HepG2 (cell line): ENCODE results near the gene PLIN5. TPM values are rescaled to one million over a fixed set of nuclear protein-coding genes. Genes with fewer than 3 reads are reported as not detected.

Source experiments
- ATAC-seq: fragments of 200-7000 bp; cut with Tn5 transposase; 3 replicates; pipeline ENCODE4 v1.9.1; 2020; ENCODE audit warnings: mild to moderate bottlenecking, moderate library complexity
- BruUV-seq: library from RNA; stranded (reverse); fragments of 400-500 nt; replicated peaks from 2 replicates; lab custom pipeline; 2021; lab: Mats Ljungman, UMichigan
- CTCF ChIA-PET: fragments of 300-600 bp; formaldehyde crosslinking; extraction: SDS; loops from one replicate; lab custom pipeline; 2021; ENCODE audit warnings: low total read pairs, inconsistent platforms, low intra/inter-chr PET ratio; lab: Yijun Ruan, JAX
- POLR2A ChIA-PET: fragments of 350-600 bp; sonication (Branson Sonifier 250); formaldehyde crosslinking; loops from one replicate; lab custom pipeline; 2020; ENCODE audit warnings: antibody characterized with exemption, inconsistent platforms; lab: Yijun Ruan, JAX
- DNase-seq: peaks from one replicate; pipeline ENCODE4 v3.0.0-alpha.2; 2015; ENCODE audit warnings: low spot score
- FAIRE-seq: peaks from 3 replicates; lab custom pipeline; 2011; peaks lifted over from hg19 to GRCh38; lab: Jason Lieb, UNC
- H2AFZ ChIP-seq: one replicate; pipeline ENCODE4 v1.6.1; 2011; ENCODE audit warnings: low read length, inconsistent platforms
- H3K27ac ChIP-seq: fragments of 300-600 bp; 3 replicates; pipeline ENCODE4 v1.8.0; 2011; ENCODE audit warnings: mixed run types, mild to moderate bottlenecking, mixed read lengths, low read length, inconsistent platforms; ENCODE audit not compliant: insufficient read depth; ENCODE audit errors: extremely low read length
- H3K27me3 ChIP-seq, 2 experiments: fragments of 200-600 bp in 1 of 2; 2 replicates in 1 of 2; 3 replicates in 1 of 2; pipeline versions ENCODE4 v1.6.0 to v1.8.0; 2011; ENCODE audit warnings: low read length in 2 of 2, mild to moderate bottlenecking in 2 of 2, moderate library complexity in 2 of 2, inconsistent platforms in 1 of 2; ENCODE audit not compliant: insufficient read depth in 2 of 2, control insufficient read depth in 1 of 2
- H3K36me3 ChIP-seq, 2 experiments: fragments of 200-600 bp in 1 of 2; replicated peaks in 1 of 2; 2 replicates in 1 of 2; 3 replicates in 1 of 2; pipeline versions ENCODE4 v1.5.1 to v1.8.0; 2011; ENCODE audit warnings: low read length in 2 of 2, inconsistent platforms in 1 of 2; ENCODE audit not compliant: insufficient read depth in 2 of 2, control insufficient read depth in 1 of 2
- H3K4me1 ChIP-seq: 2 replicates; pipeline ENCODE4 v1.5.1; 2012; ENCODE audit warnings: low read length, inconsistent platforms; ENCODE audit not compliant: insufficient read depth
- H3K4me2 ChIP-seq: 2 replicates; pipeline ENCODE4 v1.6.0; 2011; ENCODE audit warnings: low read depth, low read length, inconsistent platforms
- H3K4me3 ChIP-seq, 3 experiments: fragments of 200-600 bp in 1 of 3; sonication (generic), shearing (Covaris generic) in 1 of 3; replicated peaks in 1 of 3; 2 replicates each; pipeline ENCODE4 v1.5.1; 2011 to 2016; ENCODE audit warnings: low read length in 3 of 3, inconsistent platforms in 2 of 3, low read depth in 2 of 3, mild to moderate bottlenecking in 2 of 3, control low read depth in 1 of 3, mixed read lengths in 1 of 3; ENCODE audit not compliant: insufficient read depth in 1 of 3
- H3K79me2 ChIP-seq: one replicate; pipeline ENCODE4 v1.6.1; 2011; ENCODE audit warnings: low read length, inconsistent platforms; ENCODE audit not compliant: insufficient read depth
- H3K9ac ChIP-seq: 2 replicates; pipeline ENCODE4 v1.6.0; 2011; ENCODE audit warnings: mild to moderate bottlenecking, low read depth, low read length, inconsistent platforms; ENCODE audit not compliant: insufficient read depth
- H3K9me3 ChIP-seq: 2 replicates; pipeline ENCODE4 v1.5.1; 2012; ENCODE audit warnings: mild to moderate bottlenecking, low read length
- H4K20me1 ChIP-seq: 2 replicates; pipeline ENCODE4 v1.6.0; 2011; ENCODE audit warnings: inconsistent platforms, mild to moderate bottlenecking, low read length, moderate library complexity; ENCODE audit not compliant: insufficient read depth
- ARNTL ChIP-seq: sonication (generic); formaldehyde crosslinking; IDR thresholded peaks from 2 replicates; pipeline ENCODE4 v1.4.0; 2020; ENCODE audit warnings: mild to moderate bottlenecking, missing genetic modification reagents
- ATF1 ChIP-seq: IDR thresholded peaks from 2 replicates; pipeline ENCODE4 v1.6.1; 2016; ENCODE audit warnings: mild to moderate bottlenecking, control low read depth
- BORCS8-MEF2B ChIP-seq: sonication (generic); formaldehyde crosslinking; IDR thresholded peaks from 2 replicates; pipeline ENCODE4 v1.8.0; 2022; ENCODE audit warnings: mild to moderate bottlenecking, missing genetic modification reagents
- FOXC1 ChIP-seq: sonication (generic); formaldehyde crosslinking; IDR thresholded peaks from 2 replicates; pipeline ENCODE4 v1.8.0; 2022; ENCODE audit warnings: mild to moderate bottlenecking, missing genetic modification reagents, borderline replicate concordance
- HNRNPLL ChIP-seq: fragments of 200-400 bp; formaldehyde crosslinking; IDR thresholded peaks from 2 replicates; pipeline ENCODE4 v1.6.1; 2017; ENCODE audit warnings: mild to moderate bottlenecking, low read depth, low read length; ENCODE audit not compliant: poor library complexity, severe bottlenecking
- HOXA3 ChIP-seq: sonication (generic); formaldehyde crosslinking; IDR thresholded peaks from 2 replicates; pipeline ENCODE4 v1.5.0; 2020; ENCODE audit warnings: missing genetic modification reagents
- JUND ChIP-seq: sonication (generic); formaldehyde crosslinking; IDR thresholded peaks from 2 replicates; pipeline ENCODE4 v1.8.0; 2022; ENCODE audit warnings: mild to moderate bottlenecking, missing genetic modification reagents
- KAT8 ChIP-seq: IDR thresholded peaks from 2 replicates; pipeline ENCODE4 v1.6.1; 2016; ENCODE audit warnings: missing genetic modification reagents, missing compliant biosample characterization
- MXD4 ChIP-seq: IDR thresholded peaks from 2 replicates; pipeline ENCODE4 v1.6.1; 2016; ENCODE audit warnings: mild to moderate bottlenecking, missing biosample characterization, missing genetic modification reagents
- SNAI1 ChIP-seq: sonication (generic); formaldehyde crosslinking; IDR thresholded peaks from 2 replicates; pipeline ENCODE4 v1.5.0; 2020; ENCODE audit warnings: mild to moderate bottlenecking, missing genetic modification reagents, borderline replicate concordance
- ZBTB42 ChIP-seq: sonication (generic); formaldehyde crosslinking; IDR thresholded peaks from 2 replicates; pipeline ENCODE4 v1.5.0; 2020; ENCODE audit warnings: mild to moderate bottlenecking, missing genetic modification reagents
- ZFX ChIP-seq: sonication (generic); formaldehyde crosslinking; IDR thresholded peaks from 2 replicates; pipeline ENCODE4 v1.4.0; 2020; ENCODE audit warnings: mild to moderate bottlenecking, low read depth, missing genetic modification reagents, moderate library complexity
- ZMYM2 ChIP-seq: sonication (generic); formaldehyde crosslinking; IDR thresholded peaks from 2 replicates; pipeline ENCODE4 v1.8.0; 2022; ENCODE audit warnings: mild to moderate bottlenecking, missing genetic modification reagents
- ZNF30 ChIP-seq: sonication (generic); formaldehyde crosslinking; IDR thresholded peaks from 2 replicates; pipeline ENCODE4 v1.5.0; 2020; ENCODE audit warnings: mild to moderate bottlenecking, missing genetic modification reagents
- ZNF329 ChIP-seq: sonication (generic); formaldehyde crosslinking; IDR thresholded peaks from 2 replicates; pipeline ENCODE4 v1.9.0; 2021; ENCODE audit warnings: low read depth, mild to moderate bottlenecking, missing genetic modification reagents
- ZNF547 ChIP-seq: sonication (generic); formaldehyde crosslinking; IDR thresholded peaks from 2 replicates; pipeline ENCODE4 v1.5.1; 2020; ENCODE audit warnings: mild to moderate bottlenecking, missing genetic modification reagents
- ZNF713 ChIP-seq: sonication (generic); formaldehyde crosslinking; IDR thresholded peaks from 2 replicates; pipeline ENCODE4 v1.4.0; 2020; ENCODE audit warnings: mild to moderate bottlenecking, missing genetic modification reagents
- ZNF747 ChIP-seq: sonication (generic); formaldehyde crosslinking; IDR thresholded peaks from 2 replicates; pipeline ENCODE4 v1.8.1; 2023; ENCODE audit warnings: missing genetic modification reagents, mild to moderate bottlenecking, borderline replicate concordance
- ZNF772 ChIP-seq: sonication (generic); formaldehyde crosslinking; IDR thresholded peaks from 2 replicates; pipeline ENCODE4 v1.5.0; 2020; ENCODE audit warnings: mild to moderate bottlenecking, missing genetic modification reagents
- WGBS: methylation state at CpG from one replicate; pipeline ENCODE4 v1.1.6; 2017; ENCODE audit warnings: low lambda C conversion rate; 5-methylcytosine and 5-hydroxymethylcytosine counted together
- in situ Hi-C: cut with HindIII; loops from 2 replicates; pipeline ENCODE4 v1.10.0; 2017; ENCODE audit warnings: low pct_unique_long_range_greater_than_20kb; ENCODE audit not compliant: extremely low pct_ligation_motif_present
- intact Hi-C: fragments of 100-400 bp; cut with micrococcal nuclease; formaldehyde crosslinking; loops from one replicate; pipeline ENCODE4 v1.10.0; 2022; ENCODE audit not compliant: unreplicated experiment
- polyA plus RNA-seq, 8 experiments: library from polyadenylated mRNA; depleted of rRNA in 3 of 8; stranded (reverse) in 7 of 8; unstranded in 1 of 8; fragments of >200 nt; fragmentation: Illumina TruSeq in 4 of 8; extraction: Trizol in 4 of 8; gene quantifications; 2 replicates each; pipeline versions ENCODE4 v1.2.1 to v1.2.3, GENCODE V29; 2011 to 2016; ENCODE audit warnings: low read depth in 4 of 8, missing spikeins in 1 of 8, mixed read lengths in 1 of 8; ENCODE audit not compliant: insufficient read depth in 1 of 8
- total RNA-seq, 5 experiments: library from RNA; depleted of rRNA; stranded (reverse); fragments of >200 nt; fragmentation: Illumina TruSeq; extraction: Trizol; gene quantifications; 2 replicates each; pipeline ENCODE4 v1.2.3, GENCODE V29; 2016; ENCODE audit warnings: low read depth in 1 of 5
- TF ChIP-seq, protein P1 (sequence below): sonication (generic); formaldehyde crosslinking; IDR thresholded peaks from 2 replicates; pipeline ENCODE4 v1.5.1; 2020; ENCODE audit warnings: mild to moderate bottlenecking, moderate library complexity, missing genetic modification reagents
- TF ChIP-seq, protein P2 (sequence below): sonication (generic); formaldehyde crosslinking; IDR thresholded peaks from 2 replicates; pipeline ENCODE4 v1.5.0; 2020; ENCODE audit warnings: mild to moderate bottlenecking, missing genetic modification reagents, moderate library complexity

Gene PLIN5
- total and polyA plus RNA-seq, 2 of the 13 experiments (the other 11 are each of a cell fraction or from before 2014, with no cell fraction given), result 1.8 to 4.8 TPM

DNA sequence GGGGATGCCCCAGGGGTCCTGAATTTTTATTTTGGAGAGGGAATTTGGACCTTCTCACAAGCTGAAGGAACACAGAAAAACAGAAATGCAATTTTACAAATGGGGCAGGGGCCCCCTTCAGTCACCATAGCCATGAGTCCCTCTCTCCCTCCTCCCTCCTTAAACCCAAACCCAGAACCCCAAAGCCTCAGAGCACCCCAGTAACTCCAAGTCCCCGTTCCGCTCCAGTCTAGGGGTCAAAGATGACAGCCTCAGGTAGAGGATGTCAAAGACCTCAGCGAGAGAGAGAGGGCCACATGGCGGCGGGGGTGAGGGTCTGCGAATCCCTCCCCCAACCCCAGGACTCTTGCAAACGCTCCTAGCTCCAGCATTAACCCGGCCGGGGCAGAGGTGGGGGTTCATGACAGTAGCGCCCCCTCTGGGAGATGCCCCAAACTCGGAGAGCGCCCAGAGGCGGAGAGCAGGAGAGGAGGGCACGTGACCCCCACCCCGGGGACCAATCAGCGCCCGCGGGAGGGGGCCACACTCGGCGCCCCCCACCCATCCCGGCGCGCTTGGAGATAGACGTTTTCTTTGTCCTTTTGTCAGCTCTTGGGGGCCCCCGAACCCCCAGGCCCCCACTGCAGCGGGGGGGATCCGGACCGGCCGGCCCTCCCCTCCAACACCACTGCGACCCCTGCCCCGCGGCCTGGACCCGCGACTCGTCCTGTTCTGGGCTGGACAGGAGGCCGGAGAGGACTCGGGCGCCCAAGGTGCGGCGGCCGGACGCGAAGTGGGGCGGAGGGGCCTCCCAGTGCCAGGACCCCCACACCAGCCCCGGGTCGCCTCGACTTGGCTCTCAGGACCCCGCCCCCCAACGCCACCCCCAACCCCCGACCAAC lies 45.2 kb upstream of the PLIN5 start:
- ChIA-PET CTCF (no interaction called here), POLR2A (interaction anchor here (1.0 to 1.4 kb wide), 2 partner anchors 12 to 41 kb away, joined by 3 read pairs; partner anchors contain the start of gene LRG1)
- H3K36me3 ChIP-seq, result peaks cover 1 to 10% of the 10 kb centered on the region in 2 experiments; a peak in 3 of 5 replicates
- H3K4me2 ChIP-seq, result peak overlapping the region; percentile 90
- no peaks in the 10 kb centered on the region for H3K9me3 ChIP-seq
- H4K20me1 ChIP-seq, result peaks cover 39% of the 10 kb centered on the region
- no peaks in the 10 kb centered on the region for H3K27me3 ChIP-seq
- no peak overlapping the region for H2AFZ ChIP-seq
- FAIRE-seq, result no peak
- DNase-seq, result no peak
- 6% methylated on average over 9 of the region's 50 CpGs for WGBS
- no TSS peak for BruUV-seq
- ATAC-seq, result no peak
- peaks cover 81% of the 10 kb centered on the region for H3K4me1 ChIP-seq
- peak overlapping the region; percentile 84 to 92 (median 91) for H3K4me3 ChIP-seq
- intact Hi-C loops, result no loop called here
- peaks cover 55% of the 10 kb centered on the region for H3K79me2 ChIP-seq
- in situ Hi-C loops, result no loop called here
- H3K27ac ChIP-seq, result peak overlapping the region; percentile 74
- peak overlapping the region; percentile 76 for H3K9ac ChIP-seq
- peak; percentile 27 for TF ChIP-seq HNRNPLL
- peak; percentile 36; the same call in 1 of the 2 replicates for TF ChIP-seq SNAI1 (CRISPR knock-in tag)
- no peak for TF ChIP-seq ZNF747 (CRISPR knock-in tag)
- peak; percentile 68; the same call in 1 of the 2 replicates for TF ChIP-seq ZFX (CRISPR knock-in tag)
- TF ChIP-seq ZMYM2 (CRISPR knock-in tag), result 0 out of 2 replicates have a peak, but pooled peaks have one; percentile 29
- no peak for TF ChIP-seq ATF1 (CRISPR knock-in tag)
- TF ChIP-seq, protein P1, sequence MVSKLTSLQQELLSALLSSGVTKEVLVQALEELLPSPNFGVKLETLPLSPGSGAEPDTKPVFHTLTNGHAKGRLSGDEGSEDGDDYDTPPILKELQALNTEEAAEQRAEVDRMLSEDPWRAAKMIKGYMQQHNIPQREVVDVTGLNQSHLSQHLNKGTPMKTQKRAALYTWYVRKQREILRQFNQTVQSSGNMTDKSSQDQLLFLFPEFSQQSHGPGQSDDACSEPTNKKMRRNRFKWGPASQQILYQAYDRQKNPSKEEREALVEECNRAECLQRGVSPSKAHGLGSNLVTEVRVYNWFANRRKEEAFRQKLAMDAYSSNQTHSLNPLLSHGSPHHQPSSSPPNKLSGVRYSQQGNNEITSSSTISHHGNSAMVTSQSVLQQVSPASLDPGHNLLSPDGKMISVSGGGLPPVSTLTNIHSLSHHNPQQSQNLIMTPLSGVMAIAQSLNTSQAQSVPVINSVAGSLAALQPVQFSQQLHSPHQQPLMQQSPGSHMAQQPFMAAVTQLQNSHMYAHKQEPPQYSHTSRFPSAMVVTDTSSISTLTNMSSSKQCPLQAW, result no peak
- TF ChIP-seq ZBTB42, result no peak
- TF ChIP-seq KAT8 (CRISPR knock-in tag), result no peak
- 0 out of 2 replicates have a peak, but pooled peaks have one; percentile 5 for TF ChIP-seq HOXA3 (CRISPR knock-in tag)
- 0 out of 2 replicates have a peak, but pooled peaks have one; percentile 40 for TF ChIP-seq ZNF329
- no peak for TF ChIP-seq JUND (CRISPR knock-in tag)
- TF ChIP-seq BORCS8-MEF2B, result 0 out of 2 replicates have a peak, but pooled peaks have one; percentile 32
- no peak for TF ChIP-seq ZNF713 (CRISPR knock-in tag)
- TF ChIP-seq, protein P2, sequence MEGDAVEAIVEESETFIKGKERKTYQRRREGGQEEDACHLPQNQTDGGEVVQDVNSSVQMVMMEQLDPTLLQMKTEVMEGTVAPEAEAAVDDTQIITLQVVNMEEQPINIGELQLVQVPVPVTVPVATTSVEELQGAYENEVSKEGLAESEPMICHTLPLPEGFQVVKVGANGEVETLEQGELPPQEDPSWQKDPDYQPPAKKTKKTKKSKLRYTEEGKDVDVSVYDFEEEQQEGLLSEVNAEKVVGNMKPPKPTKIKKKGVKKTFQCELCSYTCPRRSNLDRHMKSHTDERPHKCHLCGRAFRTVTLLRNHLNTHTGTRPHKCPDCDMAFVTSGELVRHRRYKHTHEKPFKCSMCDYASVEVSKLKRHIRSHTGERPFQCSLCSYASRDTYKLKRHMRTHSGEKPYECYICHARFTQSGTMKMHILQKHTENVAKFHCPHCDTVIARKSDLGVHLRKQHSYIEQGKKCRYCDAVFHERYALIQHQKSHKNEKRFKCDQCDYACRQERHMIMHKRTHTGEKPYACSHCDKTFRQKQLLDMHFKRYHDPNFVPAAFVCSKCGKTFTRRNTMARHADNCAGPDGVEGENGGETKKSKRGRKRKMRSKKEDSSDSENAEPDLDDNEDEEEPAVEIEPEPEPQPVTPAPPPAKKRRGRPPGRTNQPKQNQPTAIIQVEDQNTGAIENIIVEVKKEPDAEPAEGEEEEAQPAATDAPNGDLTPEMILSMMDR, result peak; percentile 78
- 0 out of 2 replicates have a peak, but pooled peaks have one; percentile 18 for TF ChIP-seq FOXC1 (CRISPR knock-in tag)
- no peak for TF ChIP-seq ZNF772 (CRISPR knock-in tag)
- no peak for TF ChIP-seq ZNF30
- TF ChIP-seq ARNTL, result 0 out of 2 replicates have a peak, but pooled peaks have one; percentile 37
- peak; percentile 44; the same call in 1 of the 2 replicates for TF ChIP-seq MXD4 (CRISPR knock-in tag)
- no peak for TF ChIP-seq ZNF547
